HG03457 (cell line): ENCODE measurements around the gene HIP1R.

ENCODE experiments used
- ATAC-seq: cut with Tn5 transposase; IDR thresholded peaks from one replicate; pipeline ENCODE4 v1.9.1; 2021; ENCODE audit warnings: moderate number of reproducible peaks; ENCODE audit not compliant: unreplicated experiment

The HIP1R gene

DNA sequence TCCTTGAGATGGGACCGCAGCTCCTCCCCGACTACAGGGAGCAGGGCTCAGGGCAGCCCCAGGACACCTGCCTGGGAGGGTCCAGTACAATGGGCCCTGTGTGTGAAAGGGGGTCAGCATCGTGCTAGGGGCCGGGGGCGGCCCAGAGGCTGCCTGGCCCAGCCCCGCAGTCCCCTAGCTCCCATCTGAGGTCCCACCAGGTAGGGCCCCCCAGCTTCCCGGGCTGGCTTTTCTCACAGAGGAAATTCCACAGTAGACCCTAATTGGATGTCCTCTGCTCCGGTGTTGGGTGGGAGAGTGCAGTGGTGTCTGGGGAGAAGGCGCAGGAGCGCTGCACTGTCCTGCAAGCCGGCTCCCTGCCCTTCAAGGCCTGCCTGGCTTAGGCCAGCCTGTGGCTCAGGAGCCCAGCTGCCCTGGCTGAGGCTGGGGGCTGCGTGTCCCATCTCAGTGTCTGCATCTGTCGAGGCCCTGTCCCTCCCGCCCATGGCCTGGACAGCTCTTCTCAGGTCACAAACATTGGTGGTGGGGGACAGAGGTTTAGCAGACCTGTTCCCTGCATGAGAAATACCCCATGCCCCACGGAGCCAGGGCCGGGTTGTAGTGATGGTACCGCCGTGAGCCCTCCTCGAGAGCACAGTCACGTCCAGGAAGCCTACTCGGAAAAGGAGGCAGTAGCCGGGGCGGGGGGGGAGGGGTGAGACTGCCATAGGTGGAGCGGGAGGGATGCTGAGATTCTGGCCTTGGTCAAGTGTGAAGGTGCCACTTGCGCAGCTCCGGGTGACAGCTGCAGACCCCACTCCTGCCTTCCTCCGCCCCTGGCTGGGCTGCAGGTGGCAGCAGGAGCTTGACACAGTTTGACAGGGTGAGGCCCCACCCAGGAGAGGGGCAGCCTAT is 11.6 kb downstream of the HIP1R start:
- no peak for ATAC-seq

GRCh38 chr12:122847516-122847836 is 12.2 kb downstream of the HIP1R start:
- ATAC-seq = no peak

GRCh38 chr12:122847921-122848421 is 12.7 kb downstream of the HIP1R start:
- ATAC-seq = no peak

DNA sequence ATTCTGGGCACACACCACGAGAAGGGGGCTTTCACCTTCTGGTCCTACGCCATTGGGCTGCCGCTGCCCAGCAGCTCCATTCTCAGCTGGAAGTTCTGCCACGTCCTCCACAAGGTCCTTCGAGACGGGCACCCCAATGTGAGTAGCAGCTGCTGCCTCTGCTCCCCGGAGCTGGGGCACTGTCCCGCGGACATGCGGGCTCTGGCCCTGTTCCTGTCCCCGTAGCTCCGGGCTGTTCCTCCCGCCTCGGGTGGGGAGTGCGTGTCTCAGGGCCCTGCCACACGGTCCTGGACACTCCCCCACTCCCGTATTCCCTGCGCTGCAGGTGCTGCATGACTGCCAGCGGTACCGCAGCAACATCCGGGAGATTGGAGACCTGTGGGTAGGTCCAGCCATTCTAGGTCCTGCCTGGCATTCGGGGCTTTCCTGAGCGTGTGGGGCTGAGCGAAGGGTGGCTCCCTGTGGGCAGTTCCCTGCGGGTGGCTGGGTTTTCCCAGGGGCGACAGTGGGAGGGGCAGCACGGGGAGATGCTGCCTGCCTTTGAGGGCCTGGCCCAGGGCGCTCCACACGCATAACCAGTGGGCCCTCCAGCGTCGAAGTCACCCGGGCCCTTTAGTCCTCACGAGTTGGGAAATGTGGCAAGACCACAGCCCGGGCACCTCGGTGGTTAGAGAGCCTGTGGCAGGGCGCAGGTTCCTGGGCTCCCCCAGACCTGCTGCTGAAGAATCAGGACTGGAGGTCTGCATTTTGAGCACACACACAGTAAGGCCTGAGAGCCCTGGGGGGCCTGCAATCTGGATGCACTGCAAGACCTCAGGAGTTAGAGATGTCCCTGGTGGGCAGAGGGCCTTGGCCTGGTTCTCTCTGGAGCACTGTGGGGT is 13.5 kb downstream of the HIP1R start:
- no peak for ATAC-seq

GRCh38 chr12:122849352-122850047 is 14.2 kb downstream of the HIP1R start:
- no peak for ATAC-seq

GRCh38 chr12:122850048-122850445 is 14.8 kb downstream of the HIP1R start:
- ATAC-seq = no peak

DNA sequence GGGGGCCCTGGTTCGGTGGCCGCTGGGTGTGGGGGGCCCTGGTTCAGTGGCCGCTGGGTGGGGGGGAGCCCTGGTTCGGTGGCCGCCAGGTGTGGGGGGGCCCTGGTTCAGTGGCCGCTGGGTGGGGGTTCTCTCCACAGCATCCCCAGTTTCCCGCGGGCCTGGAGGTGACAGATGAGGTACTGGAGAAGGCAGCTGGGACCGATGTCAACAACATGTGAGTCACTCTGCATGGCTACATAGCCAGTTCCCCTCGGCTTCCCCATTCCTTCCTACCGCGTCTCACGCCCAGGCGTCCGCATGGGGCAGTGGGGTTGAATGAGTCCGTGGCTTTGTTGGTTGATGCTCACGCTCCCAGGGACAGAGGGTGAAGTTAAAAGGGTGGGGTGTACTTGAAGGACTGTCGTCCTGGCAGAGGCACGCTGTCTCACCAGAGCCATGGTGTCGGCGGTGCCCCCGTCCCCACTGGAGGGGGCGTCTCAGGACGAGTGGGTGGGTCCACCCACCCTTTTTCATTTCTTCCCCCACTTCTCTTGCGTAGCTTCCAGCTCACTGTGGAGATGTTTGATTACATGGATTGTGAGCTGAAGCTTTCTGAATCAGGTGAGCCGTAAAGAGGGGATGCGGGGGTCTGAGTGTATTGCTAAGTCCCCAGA is 15.6 kb downstream of the HIP1R start:
- no peak for ATAC-seq

DNA sequence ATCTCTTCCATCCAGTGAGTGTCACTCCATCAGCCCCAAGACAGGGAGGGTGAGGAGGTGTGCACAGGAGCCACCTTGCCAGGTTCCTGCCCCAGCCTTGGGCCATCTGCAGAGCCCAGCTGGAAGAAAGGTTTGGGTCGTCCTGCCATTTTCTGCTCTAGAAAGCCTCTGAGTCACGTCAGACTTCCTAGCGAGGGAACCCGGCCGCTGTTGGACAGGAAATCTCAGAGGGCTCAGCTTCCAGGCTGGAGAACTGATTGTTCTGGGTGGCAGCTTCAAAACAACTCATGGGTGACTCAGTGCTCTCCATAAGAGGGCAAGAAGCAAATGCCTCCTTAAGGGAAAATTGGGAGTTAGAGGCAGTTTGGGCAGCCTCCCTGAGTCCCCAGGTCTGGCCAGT is 16.6 kb downstream of the HIP1R start:
- ATAC-seq = no peak

GRCh38 chr12:122852336-122853275 is 17.3 kb downstream of the HIP1R start:
- no peak for ATAC-seq

DNA sequence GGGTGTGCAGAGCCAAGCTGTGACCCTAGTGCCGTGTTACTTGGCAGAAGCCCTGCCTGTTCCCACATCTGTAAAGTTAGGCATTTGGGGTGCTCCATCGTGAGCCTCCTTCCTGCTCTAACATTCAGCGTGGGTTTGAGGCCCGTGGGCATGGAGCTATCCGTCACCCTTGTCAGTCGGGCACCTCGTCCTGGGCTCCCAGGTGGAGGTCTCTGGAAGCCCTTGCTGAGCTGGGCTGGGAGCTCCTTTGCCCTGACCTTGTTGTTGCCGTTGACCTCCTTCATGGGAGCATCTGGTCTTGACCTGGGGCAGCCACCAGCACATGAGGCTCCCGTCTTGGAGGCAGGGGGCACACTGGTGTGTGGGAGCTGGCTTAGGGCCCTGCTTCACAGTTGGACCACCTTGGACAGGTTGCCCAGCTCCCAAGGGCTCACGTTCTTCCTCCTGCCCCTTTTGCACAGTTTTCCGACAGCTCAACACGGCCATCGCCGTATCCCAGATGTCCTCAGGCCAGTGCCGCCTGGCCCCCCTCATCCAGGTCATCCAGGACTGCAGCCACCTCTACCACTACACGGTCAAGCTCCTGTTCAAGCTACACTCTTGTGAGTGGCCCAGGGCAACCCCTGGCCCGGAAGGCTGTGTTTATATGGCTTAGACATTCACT is 18.5 kb downstream of the HIP1R start:
- no peak for ATAC-seq

DNA sequence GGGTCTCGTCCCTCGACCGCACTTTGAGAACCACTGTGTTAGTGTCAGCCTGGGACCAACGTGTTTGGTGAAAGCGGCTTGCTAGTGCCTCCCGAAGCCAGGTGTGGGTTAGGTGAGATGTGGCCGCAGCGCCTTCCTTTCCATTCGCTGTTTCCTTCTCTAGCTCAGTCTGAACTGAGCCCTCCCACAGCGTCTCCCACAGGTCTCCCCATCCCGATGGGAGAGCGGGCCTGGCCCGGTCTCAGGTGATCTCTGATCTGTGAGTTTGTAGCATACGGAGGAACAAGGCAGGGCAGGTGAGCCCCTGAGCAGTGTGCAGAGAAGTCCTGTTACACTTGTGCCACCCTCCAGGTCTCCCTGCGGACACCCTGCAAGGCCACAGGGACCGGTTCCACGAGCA is 19.3 kb downstream of the HIP1R start:
- ATAC-seq = no peak

DNA sequence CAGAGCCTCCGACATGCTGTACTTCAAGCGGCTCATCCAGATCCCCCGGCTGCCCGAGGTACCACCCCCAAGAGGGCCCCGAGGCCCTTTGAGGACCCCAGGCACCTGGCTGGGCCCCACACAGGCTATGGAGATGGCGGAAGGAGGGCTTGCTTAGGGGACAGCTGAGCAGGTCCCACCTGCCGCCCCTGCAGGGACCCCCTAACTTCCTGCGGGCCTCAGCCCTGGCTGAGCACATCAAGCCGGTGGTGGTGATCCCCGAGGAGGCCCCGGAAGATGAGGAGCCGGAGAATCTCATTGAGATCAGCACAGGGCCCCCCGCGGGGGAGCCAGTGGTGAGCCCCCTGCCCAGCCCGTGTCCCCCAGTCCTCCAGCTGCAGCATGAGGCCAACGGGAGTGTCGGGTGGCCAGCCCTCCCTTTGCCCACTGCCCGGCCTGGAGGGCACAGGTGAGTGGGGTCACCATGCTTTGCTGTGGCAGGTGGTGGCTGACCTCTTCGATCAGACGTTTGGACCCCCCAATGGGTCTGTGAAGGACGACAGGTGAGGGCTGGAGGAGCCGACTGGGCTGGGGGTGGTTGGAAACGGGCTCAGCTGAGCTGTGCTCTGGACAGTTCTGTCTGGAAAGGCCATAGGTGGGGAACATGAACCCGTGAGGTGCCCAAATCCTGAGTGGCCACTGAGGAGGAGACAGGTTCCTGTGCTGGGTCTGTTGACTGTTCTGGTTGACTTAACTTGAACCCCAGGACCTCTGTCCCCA is 20.0 kb downstream of the HIP1R start:
- no peak for ATAC-seq

DNA sequence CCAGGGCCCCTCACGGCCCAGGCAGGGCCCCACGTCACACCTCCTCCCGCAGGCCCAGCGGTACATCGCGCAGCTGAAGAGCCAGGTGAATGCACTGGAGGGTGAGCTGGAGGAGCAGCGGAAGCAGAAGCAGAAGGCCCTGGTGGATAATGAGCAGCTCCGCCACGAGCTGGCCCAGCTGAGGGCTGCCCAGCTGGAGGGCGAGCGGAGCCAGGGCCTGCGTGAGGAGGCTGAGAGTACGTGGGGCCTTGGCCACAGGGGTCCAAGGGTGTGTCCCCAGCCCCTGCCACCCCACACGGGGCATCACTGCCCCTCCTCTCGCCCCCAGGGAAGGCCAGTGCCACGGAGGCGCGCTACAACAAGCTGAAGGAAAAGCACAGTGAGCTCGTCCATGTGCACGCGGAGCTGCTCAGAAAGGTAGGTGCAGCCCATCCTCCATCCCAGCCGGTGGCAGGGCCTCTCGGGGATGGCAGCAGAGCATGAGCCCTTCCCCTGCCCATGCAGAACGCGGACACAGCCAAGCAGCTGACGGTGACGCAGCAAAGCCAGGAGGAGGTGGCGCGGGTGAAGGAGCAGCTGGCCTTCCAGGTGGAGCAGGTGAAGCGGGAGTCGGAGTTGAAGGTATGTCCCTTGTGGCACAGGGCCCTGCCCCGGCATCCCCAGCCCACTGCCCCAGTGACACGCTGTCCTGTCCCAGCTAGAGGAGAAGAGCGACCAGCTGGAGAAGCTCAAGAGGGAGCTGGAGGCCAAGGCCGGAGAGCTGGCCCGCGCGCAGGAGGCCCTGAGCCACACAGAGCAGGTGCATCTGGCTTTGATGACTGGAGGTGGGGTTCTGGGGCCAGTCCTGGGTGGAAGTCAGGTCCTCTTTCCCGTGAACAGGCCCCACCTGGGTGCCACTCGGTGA is 20.9 kb downstream of the HIP1R start:
- no peak for ATAC-seq

DNA sequence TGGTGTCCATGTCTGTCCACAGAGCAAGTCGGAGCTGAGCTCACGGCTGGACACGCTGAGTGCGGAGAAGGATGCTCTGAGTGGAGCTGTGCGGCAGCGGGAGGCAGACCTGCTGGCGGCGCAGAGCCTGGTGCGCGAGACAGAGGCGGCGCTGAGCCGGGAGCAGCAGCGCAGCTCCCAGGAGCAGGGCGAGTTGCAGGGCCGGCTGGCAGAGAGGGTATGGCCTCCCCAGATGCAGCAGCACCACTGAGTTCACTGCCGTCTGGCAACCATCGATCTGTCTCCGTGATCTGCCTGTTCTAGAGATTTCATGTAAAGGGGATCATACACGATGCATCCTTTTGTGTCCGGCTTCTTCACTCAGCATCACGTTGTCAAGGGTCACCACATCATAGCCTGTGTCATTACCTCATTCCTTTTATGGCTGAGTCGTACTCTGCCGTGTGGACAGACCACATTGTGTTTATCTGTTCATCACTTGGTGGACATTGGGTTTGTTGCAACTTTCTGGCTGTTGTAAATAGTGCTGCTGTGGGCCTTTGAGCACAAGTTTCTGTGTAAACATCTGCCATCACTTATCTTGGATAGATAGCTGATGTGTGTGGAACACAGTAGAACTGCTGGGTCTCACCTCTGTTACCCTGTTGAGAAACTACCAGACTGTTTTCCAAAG is 21.9 kb downstream of the HIP1R start:
- ATAC-seq = no peak

DNA sequence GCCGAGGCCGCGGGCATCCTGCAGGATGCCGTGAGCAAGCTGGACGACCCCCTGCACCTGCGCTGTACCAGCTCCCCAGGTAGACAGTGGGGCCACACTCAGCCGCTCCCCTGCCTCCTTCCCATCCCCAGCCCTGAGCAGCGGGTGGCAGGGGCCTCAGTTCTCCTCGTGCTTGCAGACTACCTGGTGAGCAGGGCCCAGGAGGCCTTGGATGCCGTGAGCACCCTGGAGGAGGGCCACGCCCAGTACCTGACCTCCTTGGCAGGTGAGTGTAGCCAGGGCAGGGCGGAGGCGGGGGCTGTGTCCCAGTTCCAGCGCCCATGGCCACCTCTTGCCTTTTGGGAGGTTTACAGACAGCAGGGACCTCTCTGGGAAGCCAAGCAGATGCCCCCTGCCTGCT is 22.9 kb downstream of the HIP1R start:
- ATAC-seq = no peak

GRCh38 chr12:122858591-122859302 is 23.5 kb downstream of the HIP1R start:
- no peak for ATAC-seq
